ENCODE results near the gene SLC25A23. TPM values are rescaled to one million over a fixed set of nuclear protein-coding genes. Genes with fewer than 3 reads are reported as not detected.
"Not testable (repeated sequence)": the region's sequence is repeated elsewhere in the genome, so short reads cannot be mapped to it uniquely, and the experiment has no call there.

Gene SLC25A23
- total and polyA plus RNA-seq, 10 donors = 7.5 to 39.6 (median 18.5) TPM

DNA sequence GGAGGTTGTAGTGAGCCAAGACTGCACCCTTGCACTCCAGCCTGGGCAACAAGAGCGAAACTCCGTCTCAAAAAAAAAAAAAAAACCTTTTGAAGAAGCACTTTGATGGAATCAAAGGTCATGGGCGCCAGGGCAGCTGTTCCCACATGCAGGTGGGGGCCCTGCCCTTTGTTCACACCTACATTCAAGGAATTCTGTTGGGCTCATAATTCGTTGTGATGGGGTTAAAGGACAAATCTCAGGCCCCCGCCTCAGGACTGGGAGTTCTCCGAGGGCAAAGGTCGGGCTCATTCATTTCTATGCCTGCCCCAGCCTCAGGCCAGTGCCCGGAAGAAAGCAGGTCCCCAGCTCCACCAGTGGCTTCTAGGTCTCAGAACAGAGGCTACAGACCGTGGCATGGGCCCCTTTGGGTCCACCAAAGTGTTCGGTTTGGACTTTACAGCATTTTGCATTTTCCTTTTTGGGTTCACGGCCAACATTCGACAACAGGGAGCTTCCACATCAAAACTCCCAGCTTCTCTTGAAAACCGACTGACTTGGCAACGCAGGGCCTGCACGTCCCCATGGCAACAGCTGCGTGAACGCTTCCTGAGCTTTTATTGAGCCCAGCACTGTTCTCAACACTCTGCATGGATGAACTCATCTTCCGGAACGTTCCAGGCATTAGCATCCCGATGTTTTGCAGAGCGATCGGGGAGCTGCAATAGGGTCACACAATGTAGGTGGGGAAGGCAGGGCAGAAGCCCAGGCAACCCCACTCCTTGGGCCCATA is 56.6 kb downstream of the SLC25A23 start:
- intact Hi-C loops (cut with DNase I; ENCODE audit: low total_unique reads) = no loop called here
- H3K4me1 ChIP-seq = no peaks in the 10 kb centered on the region
- H3K27ac ChIP-seq = no peak overlapping the region
- H3K27me3 ChIP-seq (replicated peaks in 1 of 7) = no peaks in the 10 kb centered on the region
- no peak for DNase-seq
- H3K4me3 ChIP-seq = no peak overlapping the region
- H3K36me3 ChIP-seq = no peaks in the 10 kb centered on the region
- TF ChIP-seq POLR2A (IDR thresholded peaks at IDR 0.05) (no peak), POLR2AphosphoS5 (IDR thresholded peaks at IDR 0.05) (no peak)
- TF ChIP-seq, protein P1, sequence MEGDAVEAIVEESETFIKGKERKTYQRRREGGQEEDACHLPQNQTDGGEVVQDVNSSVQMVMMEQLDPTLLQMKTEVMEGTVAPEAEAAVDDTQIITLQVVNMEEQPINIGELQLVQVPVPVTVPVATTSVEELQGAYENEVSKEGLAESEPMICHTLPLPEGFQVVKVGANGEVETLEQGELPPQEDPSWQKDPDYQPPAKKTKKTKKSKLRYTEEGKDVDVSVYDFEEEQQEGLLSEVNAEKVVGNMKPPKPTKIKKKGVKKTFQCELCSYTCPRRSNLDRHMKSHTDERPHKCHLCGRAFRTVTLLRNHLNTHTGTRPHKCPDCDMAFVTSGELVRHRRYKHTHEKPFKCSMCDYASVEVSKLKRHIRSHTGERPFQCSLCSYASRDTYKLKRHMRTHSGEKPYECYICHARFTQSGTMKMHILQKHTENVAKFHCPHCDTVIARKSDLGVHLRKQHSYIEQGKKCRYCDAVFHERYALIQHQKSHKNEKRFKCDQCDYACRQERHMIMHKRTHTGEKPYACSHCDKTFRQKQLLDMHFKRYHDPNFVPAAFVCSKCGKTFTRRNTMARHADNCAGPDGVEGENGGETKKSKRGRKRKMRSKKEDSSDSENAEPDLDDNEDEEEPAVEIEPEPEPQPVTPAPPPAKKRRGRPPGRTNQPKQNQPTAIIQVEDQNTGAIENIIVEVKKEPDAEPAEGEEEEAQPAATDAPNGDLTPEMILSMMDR (IDR thresholded peaks at IDR 0.05 in 8 of 11, conservative IDR thresholded peaks at IDR 0.05 in 3 of 11) = no peak
- no peaks in the 10 kb centered on the region for H3K9me3 ChIP-seq
- 69 to 78% (median 72%) methylated on average over 22 of the region's 22 CpGs for WGBS, 5 donors

DNA sequence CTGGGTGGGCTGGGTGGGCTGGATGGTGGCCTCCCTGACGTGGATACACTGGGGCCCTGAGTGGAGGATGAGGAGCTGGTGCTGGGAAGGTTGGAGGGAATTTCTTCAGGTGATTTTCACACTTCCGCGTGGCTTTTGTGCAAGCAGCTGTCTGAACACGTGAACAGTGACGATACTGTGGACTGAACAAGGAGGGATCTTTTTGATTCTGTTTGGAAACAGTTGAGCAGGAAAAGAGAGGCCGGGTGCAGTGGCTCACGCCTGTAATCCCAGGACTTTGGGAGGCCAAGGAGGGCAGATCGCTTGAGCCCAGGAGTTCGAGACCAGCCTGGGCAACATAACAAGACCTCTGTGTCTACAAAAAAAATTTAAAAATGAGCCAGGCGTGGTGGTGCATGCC is 57.5 kb downstream of the SLC25A23 start:
- intact Hi-C loops (cut with DNase I; ENCODE audit: low total_unique reads) = no loop called here
- Histone ChIP-seq H3K27me3 (replicated peaks in 1 of 7) (no peaks in the 10 kb centered on the region), H3K4me3 (no peak overlapping the region), H3K27ac (no peak overlapping the region), H3K9me3 (no peaks in the 10 kb centered on the region), H3K36me3 (no peaks in the 10 kb centered on the region), H3K4me1 (no peaks in the 10 kb centered on the region)
- 87 to 91% (median 89%) methylated on average over 10 of the region's 10 CpGs for WGBS, 5 donors
- no peak for DNase-seq
- no peak for TF ChIP-seq POLR2AphosphoS5 (IDR thresholded peaks at IDR 0.05)
- TF ChIP-seq, protein P1 (IDR thresholded peaks at IDR 0.05 in 8 of 11, conservative IDR thresholded peaks at IDR 0.05 in 3 of 11) = no peak
- TF ChIP-seq POLR2A (IDR thresholded peaks at IDR 0.05) = no peak

DNA sequence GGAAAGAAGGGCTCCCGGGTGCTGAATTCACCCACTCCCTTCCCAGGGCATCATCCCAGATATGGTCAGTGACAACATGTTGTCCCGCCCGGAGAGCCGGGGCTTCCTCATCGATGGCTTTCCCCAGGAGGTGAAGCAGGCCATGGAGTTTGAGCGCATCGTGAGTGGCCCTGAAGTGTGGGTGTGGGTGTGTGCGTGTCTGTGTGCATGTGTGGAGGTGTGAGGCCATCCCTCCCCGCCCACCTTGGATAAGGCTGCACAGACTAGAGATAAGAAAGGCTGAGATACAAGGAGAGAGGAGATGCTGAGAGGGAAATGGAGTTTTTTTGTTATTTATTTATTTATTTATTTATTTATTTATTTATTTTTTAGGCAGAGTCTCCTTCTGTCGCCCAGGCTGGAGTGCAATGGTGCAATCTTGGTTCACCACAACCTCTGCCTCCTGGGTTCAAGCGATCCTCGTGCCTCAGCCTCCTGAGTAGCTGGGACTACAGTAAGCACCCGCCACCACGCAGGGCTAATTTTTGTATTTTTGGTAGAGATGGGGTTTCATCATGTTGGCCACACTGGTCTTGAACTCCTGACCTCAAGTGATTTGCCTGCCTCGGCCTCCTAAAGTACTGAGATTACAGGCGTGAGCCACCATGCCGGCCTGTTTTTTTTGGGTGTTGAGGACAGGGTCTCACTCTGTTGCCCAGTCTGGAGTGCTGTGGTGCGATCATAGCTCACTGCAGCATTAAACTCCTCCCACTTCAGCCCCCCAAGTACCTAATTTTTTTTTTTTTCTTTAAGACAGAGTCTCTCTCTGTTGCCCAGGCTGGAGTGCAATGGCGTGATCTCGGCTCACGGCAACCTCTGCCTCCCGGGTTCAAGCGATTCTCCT is 59.3 kb downstream of the SLC25A23 start:
- H3K4me1 ChIP-seq; H3K9me3 ChIP-seq; intact Hi-C loops (cut with DNase I; ENCODE audit: low total_unique reads); H3K27ac ChIP-seq; H3K4me3 ChIP-seq; DNase-seq; H3K27me3 ChIP-seq (replicated peaks in 1 of 7); H3K36me3 ChIP-seq: not testable (repeated sequence)
- WGBS, 5 donors = 85 to 95% (median 91%) methylated on average over 22 to 23 of the region's 23 CpGs

DNA sequence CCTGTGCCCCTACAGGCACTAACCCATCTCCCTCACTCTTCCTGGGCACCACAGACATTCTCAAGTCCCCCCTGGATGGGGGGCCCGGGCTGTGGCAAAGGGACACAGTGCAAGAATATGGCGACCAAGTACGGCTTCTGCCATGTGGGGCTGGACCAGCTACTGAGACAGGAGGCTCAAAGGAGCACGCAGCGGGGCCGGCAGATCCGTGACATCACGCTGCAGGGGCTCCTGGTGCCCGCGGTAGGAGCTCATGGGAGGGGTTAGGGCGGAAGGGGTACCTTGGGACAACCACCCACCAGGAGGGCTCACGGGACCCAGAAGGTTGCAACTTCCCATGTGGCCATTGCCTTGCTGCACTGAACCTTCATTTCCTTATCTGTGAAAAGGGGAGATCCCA is 63.3 kb downstream of the SLC25A23 start:
- no peak overlapping the region for H3K4me3 ChIP-seq
- peaks cover 0 to 6% (median 0%) of the 10 kb centered on the region in 6 donors for H3K36me3 ChIP-seq
- intact Hi-C loops (cut with DNase I; ENCODE audit: low total_unique reads) = no loop called here
- DNase-seq = no peak
- H3K27ac ChIP-seq = no peak overlapping the region
- H3K4me1 ChIP-seq = peaks cover 10 to 24% (median 20%) of the 10 kb centered on the region in 6 donors
- TF ChIP-seq POLR2A (IDR thresholded peaks at IDR 0.05) = no peak
- no peak for TF ChIP-seq POLR2AphosphoS5 (IDR thresholded peaks at IDR 0.05)
- TF ChIP-seq, protein P1 (IDR thresholded peaks at IDR 0.05 in 8 of 11, conservative IDR thresholded peaks at IDR 0.05 in 3 of 11) = no peak
- H3K9me3 ChIP-seq = no peaks in the 10 kb centered on the region
- 89 to 97% (median 92%) methylated on average over 11 to 12 of the region's 12 CpGs for WGBS, 5 donors
- H3K27me3 ChIP-seq (replicated peaks in 1 of 7) = no peaks in the 10 kb centered on the region

Data from spleen (tissue), 11 donors.